Gastrocnemius medialis (tissue), 4 donors: ENCODE data around the gene TUBB6. TPM values are rescaled to one million over a fixed set of nuclear protein-coding genes. Genes with fewer than 3 reads are reported as not detected.

Experiments
- ATAC-seq, 2 donors: fragments of 150-250 bp; one replicate each; pipeline ENCODE4 v1.9.1; 2016
- DNase-seq, 2 donors: peaks; one replicate each; pipeline ENCODE4 v3.0.0-alpha.2; 2019
- H3K27ac ChIP-seq, 4 donors: fragments of 200-600 bp; sonication (generic); 1 replicate in 1 of 4; 2 replicates in 3 of 4; pipeline ENCODE4 v1.5.1; 2016 to 2018; ENCODE audit warnings: mild to moderate bottlenecking in 2 of 4, moderate library complexity in 1 of 4
- H3K27me3 ChIP-seq, 3 donors: fragments of 200-600 bp; sonication (generic) in 2 of 3; 1 replicate in 1 of 3; 2 replicates in 2 of 3; pipeline versions ENCODE4 v1.5.1 to v1.6.0; 2016 to 2019; ENCODE audit warnings: mild to moderate bottlenecking in 1 of 3, moderate library complexity in 1 of 3
- H3K36me3 ChIP-seq, 2 donors: fragments of 200-600 bp; sonication (generic) in 1 of 2; one replicate each; pipeline ENCODE4 v1.5.1; 2017 to 2018
- H3K4me1 ChIP-seq, 2 donors: fragments of 200-600 bp; sonication (generic) in 1 of 2; one replicate each; pipeline ENCODE4 v1.5.1; 2016 to 2017; ENCODE audit warnings: mild to moderate bottlenecking in 2 of 2
- H3K4me3 ChIP-seq, 4 donors: fragments of 200-600 bp; sonication (generic) in 3 of 4; 1 replicate in 1 of 4; 2 replicates in 3 of 4; pipeline ENCODE4 v1.5.1; 2016 to 2019; ENCODE audit warnings: mild to moderate bottlenecking in 2 of 4
- H3K9me3 ChIP-seq, 3 donors: fragments of 200-600 bp; sonication (generic) in 2 of 3; 1 replicate in 1 of 3; 2 replicates in 2 of 3; pipeline ENCODE4 v1.5.1; 2016 to 2019
- POLR2A ChIP-seq, 2 donors: fragments of 450-650 bp; IDR thresholded peaks; one replicate each; pipeline ENCODE4 v1.6.1; 2017; ENCODE audit warnings: antibody characterized with exemption in 2 of 2, mild to moderate bottlenecking in 2 of 2, moderate library complexity in 2 of 2
- in situ Hi-C, 4 donors: fragments of 200-750 bp; cut with MboI; loops; one replicate each; pipeline versions ENCODE4 v1.15.0 to v1.8.0; 2017; ENCODE audit warnings: low sequenced_read_pairs in 4 of 4
- intact Hi-C: fragments of 100-400 bp; cut with DNase I; formaldehyde crosslinking; loops from one replicate; pipeline ENCODE4 v1.15.1; 2023; ENCODE audit warnings: low total_unique reads
- total RNA-seq, 4 donors: library from RNA; depleted of rRNA; stranded (reverse); fragments of >200 nt; gene quantifications; one replicate each; pipeline versions ENCODE4 v1.1.0 to v1.2.3, GENCODE V29; 2016
- TF ChIP-seq, protein P1 (sequence below), 5 experiments: fragments of 450-650 bp in 3 of 5; fragments of 200-600 bp in 2 of 5; sonication (generic) in 2 of 5; IDR thresholded peaks in 4 of 5; conservative IDR thresholded peaks in 1 of 5; 1 replicate in 4 of 5; 2 replicates in 1 of 5; pipeline ENCODE4 v1.5.1; 2016 to 2019; ENCODE audit warnings: antibody characterized with exemption in 5 of 5, mild to moderate bottlenecking in 3 of 5, moderate library complexity in 3 of 5

The TUBB6 gene
- total RNA-seq, 4 donors from 2014 or later, result 6.3 to 29.7 (median 13.5) TPM

DNA sequence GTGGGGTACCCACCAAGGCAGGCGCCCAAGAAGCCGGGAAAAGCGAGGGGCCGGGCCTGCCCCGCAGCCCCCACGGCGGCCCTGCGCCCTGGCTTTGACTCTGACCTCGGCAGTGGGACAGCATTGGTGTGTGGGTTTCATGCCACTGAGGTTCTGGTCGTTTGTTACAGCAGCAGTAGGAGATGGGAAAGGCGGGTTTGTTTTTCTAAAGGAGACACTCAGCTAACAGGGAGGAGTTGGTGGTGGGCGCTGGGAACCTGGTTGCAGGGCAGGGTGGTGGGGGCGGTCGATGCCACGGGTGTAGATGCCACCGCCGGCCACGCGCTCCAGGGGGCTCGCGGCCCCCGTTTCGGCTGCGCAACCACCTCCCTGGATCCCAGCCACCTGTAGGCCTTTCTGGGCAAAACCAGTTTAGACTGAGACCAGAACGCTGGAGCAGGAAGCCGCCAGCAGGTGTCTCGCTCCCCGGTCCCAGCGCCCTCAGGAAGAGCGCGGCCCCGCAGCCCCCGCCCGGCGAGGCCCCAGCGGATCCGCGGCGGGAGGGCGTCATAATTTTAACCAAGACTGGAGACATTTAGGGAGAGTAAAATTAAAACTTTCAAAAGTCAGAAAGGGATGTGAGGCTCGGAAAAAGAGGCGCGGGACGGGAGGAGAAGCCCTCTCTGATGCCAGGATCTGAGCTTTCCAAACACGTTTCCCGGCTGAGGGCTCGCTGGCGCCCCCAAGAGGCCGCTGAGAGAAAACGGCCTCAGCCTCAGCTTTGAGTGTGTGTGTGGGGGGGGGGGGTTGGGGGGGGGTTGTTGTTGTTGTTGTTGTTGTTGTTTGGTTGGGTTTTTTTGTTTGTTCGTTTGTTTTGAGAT, 36.4 kb upstream of the TUBB6 start:
- Histone ChIP-seq H3K4me1 (no peaks in the 10 kb centered on the region), H3K36me3 (no peaks in the 10 kb centered on the region), H3K4me3 (peak overlapping the region; percentile 48 to 86 (median 54)), H3K9me3 (no peaks in the 10 kb centered on the region), H3K27me3 (no peaks in the 10 kb centered on the region), H3K27ac (peak overlapping the region; percentile 34 to 75 (median 64))
- intact Hi-C loops (loop anchor here (5.0 kb wide), 2 partner anchors 36 to 386 kb away; partner anchors contain the start of genes SPIRE1 and TUBB6), in situ Hi-C loops (no loop called here)
- peak in 1 of 2 donors; percentile 39 for DNase-seq
- TF ChIP-seq, protein P1, sequence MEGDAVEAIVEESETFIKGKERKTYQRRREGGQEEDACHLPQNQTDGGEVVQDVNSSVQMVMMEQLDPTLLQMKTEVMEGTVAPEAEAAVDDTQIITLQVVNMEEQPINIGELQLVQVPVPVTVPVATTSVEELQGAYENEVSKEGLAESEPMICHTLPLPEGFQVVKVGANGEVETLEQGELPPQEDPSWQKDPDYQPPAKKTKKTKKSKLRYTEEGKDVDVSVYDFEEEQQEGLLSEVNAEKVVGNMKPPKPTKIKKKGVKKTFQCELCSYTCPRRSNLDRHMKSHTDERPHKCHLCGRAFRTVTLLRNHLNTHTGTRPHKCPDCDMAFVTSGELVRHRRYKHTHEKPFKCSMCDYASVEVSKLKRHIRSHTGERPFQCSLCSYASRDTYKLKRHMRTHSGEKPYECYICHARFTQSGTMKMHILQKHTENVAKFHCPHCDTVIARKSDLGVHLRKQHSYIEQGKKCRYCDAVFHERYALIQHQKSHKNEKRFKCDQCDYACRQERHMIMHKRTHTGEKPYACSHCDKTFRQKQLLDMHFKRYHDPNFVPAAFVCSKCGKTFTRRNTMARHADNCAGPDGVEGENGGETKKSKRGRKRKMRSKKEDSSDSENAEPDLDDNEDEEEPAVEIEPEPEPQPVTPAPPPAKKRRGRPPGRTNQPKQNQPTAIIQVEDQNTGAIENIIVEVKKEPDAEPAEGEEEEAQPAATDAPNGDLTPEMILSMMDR (IDR thresholded peaks at IDR 0.05 in 4 of 5, conservative IDR thresholded peaks at IDR 0.05 in 1 of 5), result peak; percentile 29 to 70 (median 60)
- TF ChIP-seq POLR2A (IDR thresholded peaks at IDR 0.05), result no peak
- ATAC-seq, result peak; percentile 89 to 96

DNA sequence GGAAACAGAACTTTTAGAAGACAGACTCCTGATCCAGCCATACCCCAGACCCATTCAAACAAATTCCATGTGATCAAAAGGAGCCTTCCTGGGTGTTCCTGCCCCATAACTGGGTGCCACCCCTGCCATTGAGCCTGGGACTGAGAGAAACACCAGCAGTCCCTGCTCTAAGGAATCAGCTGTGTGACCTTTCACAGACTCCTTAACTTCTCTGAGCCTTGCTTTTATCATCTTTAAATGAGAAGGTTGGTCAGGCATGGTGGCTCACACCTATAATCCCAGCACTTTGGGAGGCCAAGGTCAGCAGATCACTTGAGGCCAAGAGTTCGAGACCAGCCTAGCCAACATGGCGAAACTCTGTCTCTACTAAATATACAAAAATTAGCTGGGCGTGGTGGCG, 33.2 kb upstream of the TUBB6 start:
- no peaks in the 10 kb centered on the region for H3K27me3 ChIP-seq
- peaks cover 6 to 8% of the 10 kb centered on the region in 2 donors for H3K4me1 ChIP-seq
- H3K36me3 ChIP-seq, result no peaks in the 10 kb centered on the region
- intact Hi-C loops, result loop anchor here (5.0 kb wide), 2 partner anchors 33 to 383 kb away; partner anchors contain the start of genes SPIRE1 and TUBB6
- H3K9me3 ChIP-seq, result no peaks in the 10 kb centered on the region
- DNase-seq (no peak), ATAC-seq (no peak)
- no peak for TF ChIP-seq POLR2A (IDR thresholded peaks at IDR 0.05)
- TF ChIP-seq, protein P1 (IDR thresholded peaks at IDR 0.05 in 4 of 5, conservative IDR thresholded peaks at IDR 0.05 in 1 of 5), result no peak
- H3K27ac ChIP-seq, result no peak overlapping the region
- no peak overlapping the region for H3K4me3 ChIP-seq
- in situ Hi-C loops, result no loop called here

DNA sequence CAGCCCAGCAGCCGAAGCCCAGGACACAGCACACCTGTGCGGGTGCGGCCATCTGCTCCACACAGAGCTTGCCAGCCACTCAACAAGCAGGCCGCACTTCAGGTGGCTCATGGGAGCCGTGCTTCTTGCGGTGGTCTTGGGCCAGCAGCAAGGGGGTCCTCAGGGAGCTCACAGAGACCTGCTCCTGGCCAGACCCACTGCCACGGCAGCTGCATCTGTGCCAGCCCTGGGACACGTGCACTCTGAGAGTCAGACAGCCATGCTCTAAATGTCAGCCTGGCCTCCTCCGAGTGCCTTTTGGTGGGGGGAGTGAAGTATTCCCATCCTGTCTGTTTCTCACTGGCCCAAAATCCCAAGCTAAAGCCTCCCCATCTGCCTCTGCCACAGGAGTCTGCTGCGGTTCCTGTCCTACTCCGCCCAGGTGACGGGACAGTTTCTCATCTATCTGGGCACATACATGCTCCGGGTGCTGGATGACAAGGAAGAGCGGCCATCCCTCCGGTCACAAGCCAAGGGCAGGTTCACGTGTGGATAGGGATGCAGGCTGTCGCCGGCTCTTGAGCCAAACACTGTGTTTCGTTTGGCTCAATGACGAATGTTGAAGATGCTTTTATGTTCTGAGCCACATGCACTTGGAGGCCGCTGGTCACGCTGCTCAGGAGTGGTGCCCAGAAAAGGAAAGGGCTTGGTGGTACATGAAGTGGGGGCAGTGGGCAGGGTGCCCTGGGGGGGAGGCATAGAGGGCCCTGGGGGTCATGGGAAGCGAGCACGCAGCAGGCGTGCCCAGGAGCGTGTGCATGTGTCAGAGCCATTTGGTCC, 31.1 kb upstream of the TUBB6 start:
- Histone ChIP-seq H3K4me3 (no peak overlapping the region), H3K36me3 (no peaks in the 10 kb centered on the region), H3K27ac (no peak overlapping the region), H3K9me3 (no peaks in the 10 kb centered on the region), H3K27me3 (no peaks in the 10 kb centered on the region), H3K4me1 (peaks cover 6 to 8% of the 10 kb centered on the region in 2 donors)
- intact Hi-C loops (no loop called here), in situ Hi-C loops (no loop called here)
- TF ChIP-seq POLR2A (IDR thresholded peaks at IDR 0.05), result no peak
- TF ChIP-seq, protein P1 (IDR thresholded peaks at IDR 0.05 in 4 of 5, conservative IDR thresholded peaks at IDR 0.05 in 1 of 5), result no peak
- ATAC-seq, result no peak
- DNase-seq, result no peak

DNA sequence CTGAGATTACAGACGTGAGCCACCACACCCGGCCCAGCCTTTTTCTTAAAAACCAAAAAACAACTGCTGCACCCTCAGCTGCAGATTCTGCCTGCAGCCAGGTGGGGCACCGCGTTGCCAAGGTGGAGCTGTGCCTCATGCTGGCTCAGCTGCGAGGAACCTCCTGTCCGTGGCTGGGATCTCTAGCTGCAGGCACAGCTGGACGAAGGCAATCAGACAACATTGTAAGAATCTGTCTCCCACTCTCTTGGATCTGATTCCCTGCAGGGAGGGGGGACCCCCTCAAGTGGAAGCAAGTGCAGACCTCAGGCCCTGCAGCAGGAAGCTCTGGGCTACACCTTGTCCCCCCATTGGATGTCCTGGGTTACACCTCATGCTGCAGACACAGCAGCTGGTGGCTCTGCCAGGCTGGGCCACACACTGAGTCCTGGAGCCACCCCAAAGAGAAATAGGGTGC, 29.8 kb upstream of the TUBB6 start:
- in situ Hi-C loops (no loop called here), intact Hi-C loops (no loop called here)
- TF ChIP-seq, protein P1 (IDR thresholded peaks at IDR 0.05 in 4 of 5, conservative IDR thresholded peaks at IDR 0.05 in 1 of 5), result no peak
- no peak for TF ChIP-seq POLR2A (IDR thresholded peaks at IDR 0.05)
- H3K4me3 ChIP-seq, result peak overlapping the region; percentile 44 to 56 (median 50)
- H3K9me3 ChIP-seq, result no peaks in the 10 kb centered on the region
- no peak for DNase-seq
- peak in 1 of 2 donors; percentile 13 for ATAC-seq
- H3K27me3 ChIP-seq, result no peaks in the 10 kb centered on the region
- H3K27ac ChIP-seq, result peak overlapping the region; percentile 80 to 89 (median 87)
- H3K36me3 ChIP-seq, result no peaks in the 10 kb centered on the region
- peaks cover 6 to 8% of the 10 kb centered on the region in 2 donors for H3K4me1 ChIP-seq
